Measurements from ENCODE around the gene KCTD3.

The KCTD3 gene

GRCh38 chr1:215606564-215607168 is 39.6 kb downstream of the KCTD3 start:
- DNase-seq, result no peak

DNA sequence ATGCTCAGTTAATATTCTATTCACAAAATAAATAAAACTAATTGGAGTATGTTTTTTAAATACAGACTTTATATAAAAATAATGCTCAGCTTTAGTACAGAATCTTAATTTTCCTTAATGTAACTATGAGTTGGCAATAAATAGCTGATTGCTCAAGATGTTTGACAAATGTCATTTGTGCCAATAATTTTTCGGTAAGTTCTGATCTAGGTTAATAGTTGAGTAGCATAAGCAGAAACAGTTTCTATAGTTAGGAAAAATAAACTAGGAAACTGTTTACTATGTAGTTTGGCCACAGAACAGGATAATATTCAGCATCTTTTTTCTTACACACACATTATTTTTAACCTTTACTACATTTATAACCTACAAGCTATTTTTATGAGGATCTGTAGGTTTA is 40.3 kb downstream of the KCTD3 start:
- DNase-seq, result no peak

DNA sequence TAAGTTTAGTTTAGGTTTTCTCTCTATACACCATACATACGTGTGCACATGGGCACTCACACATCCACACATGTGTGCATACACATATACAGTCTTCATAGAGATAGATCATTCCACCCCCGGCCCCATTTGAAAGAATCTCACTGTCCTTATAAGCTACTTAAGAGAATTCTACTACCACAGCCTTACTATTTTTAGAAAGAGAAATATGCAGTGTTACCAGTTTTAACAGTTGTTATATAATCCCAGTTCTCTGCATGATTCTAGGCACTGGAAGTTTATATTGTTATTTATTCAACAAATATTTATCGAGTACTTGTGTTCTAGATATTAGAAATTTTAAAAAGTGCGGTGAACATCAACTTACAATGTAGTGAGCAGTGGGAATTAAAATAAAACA is 41.5 kb downstream of the KCTD3 start:
- no peak for DNase-seq

DNA sequence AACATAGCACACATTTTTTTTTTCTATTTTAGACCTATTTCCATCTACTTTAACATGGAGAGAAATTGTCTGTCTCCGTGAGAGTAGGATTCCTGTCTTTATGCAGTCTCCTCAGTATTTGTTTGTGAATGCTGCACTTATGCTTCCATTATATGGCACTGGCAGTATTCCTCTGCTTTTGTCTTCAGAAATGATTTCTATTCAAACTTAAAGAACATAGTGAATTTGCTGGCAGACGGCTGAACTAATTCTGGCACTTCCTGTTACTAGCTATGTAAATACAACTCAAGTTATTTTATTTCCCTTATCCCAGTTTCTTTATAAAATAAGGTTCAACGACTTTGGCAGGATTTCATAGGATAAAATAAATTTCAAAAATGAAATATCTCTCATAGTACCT is 45.3 kb downstream of the KCTD3 start:
- DNase-seq, result no peak

GRCh38 chr1:215617979-215618378 is 50.9 kb downstream of the KCTD3 start:
- no peak for DNase-seq

- no peak for DNase-seq
Measured at GRCh38 chr1:215623162-215623561, 56.1 kb downstream of the KCTD3 start.

GRCh38 chr1:215625949-215626348 is 58.8 kb downstream of the KCTD3 start:
- DNase-seq, result no peak

- no peak for DNase-seq
Measured at GRCh38 chr1:215631040-215631439, 63.9 kb downstream of the KCTD3 start.

DNA sequence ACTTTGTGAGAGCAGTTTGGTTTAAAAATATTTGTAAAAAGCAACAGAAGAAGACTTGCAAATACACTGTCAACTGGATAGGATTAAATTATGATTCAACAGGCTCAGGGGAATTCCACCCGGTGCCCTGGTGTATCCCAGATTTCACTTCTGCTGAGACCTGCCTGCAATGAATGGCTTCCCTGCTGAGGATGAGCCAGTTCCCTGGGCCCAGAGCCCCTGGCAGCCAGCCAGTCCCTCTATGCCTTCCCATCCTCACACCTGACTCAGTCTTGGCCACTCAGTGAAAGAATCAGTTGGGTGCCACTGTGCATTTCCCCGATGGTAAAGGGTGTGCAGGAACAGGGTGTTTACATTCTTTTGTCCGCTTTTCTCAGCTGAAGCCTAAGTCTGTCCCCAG is 64.4 kb downstream of the KCTD3 start:
- DNase-seq, result no peak

DNA sequence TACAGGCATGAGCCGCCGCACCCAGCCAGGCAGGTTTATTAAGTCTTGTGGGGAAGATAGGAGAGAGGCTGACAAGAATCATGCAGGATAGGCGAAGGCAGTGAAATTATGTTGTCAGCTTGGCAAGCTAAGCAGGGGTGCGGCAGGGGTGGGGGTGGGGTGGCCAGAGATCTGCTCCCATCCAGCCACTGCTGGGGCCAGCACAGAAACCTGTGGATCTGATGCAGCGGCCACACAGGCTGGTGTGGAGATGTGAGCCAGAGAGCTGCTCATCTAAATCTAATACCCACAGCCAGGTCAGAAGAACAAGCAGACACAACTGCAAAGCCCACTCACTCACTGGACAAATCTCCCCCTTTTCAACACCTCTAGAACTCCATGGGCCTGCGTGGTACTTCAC is 68.7 kb downstream of the KCTD3 start:
- no peak for DNase-seq

DNA sequence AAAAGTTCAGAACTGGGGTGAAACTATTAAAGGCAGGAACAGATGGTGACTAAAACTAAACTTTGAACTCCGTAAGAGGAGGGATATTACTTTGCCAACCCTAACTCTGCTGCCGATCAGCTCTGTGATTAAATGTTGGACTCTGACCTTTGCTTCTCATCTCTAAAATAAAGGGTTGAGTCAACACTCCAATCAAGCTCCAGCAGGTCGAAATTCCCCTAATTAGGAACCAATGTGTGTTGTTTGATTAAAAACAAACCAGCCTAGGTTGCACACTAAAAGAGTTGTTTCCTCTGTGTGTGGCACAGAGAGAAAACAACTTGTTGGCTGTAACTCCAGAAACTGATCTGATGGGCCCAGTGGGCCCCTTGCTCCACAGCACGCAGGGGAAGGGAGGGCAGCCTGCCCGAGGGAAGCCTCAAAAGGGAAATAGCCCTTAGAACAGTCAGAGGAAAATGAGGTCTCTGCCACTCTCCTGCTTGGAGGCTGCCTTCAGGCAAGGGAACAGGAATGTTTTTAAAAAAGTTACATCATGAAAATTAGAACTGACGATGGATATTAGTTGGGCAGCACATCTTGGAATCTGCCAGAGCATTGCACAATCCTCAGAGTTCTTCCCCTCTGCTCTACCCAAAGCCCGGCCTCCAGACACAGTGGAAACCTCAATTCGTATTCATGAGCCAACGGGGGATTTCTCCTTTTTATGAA is 69.3 kb downstream of the KCTD3 start:
- no peak for DNase-seq

DNA sequence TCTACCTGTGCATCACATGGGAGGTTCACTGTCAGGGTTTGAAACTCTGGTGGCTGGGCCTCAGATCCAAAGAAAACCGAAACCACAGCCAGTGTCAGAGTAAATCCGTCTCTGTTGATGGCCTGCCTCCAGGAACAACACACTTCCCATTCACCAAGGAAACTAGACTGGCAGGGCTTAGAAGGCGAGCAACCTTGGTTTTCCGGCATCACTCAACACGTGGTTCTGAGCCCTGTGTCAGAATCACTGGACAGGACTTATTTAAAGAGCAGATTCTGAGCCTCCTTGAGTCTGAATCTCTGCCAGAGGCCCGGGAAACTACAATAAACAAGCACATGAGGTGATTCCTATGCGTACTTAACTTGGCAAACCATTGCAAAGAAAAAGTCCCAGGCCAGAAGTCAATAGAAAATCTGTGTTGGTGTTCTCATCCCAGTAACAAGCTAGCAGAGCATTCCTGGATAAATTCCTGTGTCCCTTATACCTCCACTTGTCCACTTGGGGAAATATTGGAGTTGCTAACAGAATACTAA is 70.0 kb downstream of the KCTD3 start:
- no peak for DNase-seq

GRCh38 chr1:215640429-215641148 is 73.5 kb downstream of the KCTD3 start:
- DNase-seq, result no peak

DNA sequence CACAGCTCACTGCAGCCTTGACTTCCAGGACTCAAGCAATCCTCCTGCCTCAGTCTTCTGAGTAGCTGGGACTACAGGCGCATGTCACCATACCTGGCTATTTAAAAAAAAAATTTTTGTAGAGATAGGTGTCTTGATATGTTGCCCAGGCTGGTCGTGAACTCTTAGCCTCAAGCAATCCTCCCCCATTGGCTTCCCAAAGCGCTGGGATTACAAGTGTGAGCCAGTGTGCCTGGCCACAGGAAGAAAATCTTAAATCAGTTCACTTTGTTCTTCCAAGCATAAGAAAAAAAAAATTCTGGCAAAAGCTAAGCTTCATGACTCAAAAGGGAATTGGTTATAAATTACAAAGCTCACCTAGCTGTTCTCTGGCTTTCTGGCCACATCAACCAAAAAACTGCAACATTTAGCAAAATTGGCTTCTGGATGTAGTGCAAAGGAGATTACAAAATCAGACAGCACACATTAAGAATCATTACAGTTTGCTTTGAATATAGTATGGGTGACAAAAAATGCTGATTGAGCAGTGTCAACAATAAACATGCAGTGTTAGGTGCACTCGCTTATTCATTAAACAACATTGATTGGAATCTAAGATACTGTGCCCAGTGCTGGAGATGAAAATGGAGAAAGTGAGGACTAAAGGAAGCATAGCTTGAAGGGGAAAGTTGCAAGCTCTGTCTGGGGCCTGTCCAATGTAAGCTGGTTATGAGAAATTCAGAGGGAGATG is 76.7 kb downstream of the KCTD3 start:
- no peak for DNase-seq

DNA sequence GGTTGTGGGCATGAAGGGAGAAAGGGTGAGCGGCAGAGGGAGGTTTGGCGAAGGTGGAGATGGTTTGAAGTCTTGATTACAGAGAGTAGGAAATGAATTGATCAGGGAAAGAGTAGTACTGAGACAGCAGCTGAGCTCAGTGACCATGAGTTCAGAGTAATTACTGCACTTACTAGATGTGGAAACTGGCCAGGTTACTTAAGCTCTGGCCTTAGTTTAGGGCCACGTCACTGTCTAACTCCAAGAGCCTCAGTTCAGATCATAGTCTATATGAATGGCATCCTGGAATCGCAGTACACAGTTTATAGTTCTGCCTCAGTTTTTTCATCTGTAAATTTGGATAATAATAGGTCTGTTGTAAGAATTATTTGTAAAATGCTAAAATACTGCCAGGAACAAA is 78.1 kb downstream of the KCTD3 start:
- DNase-seq, result no peak

GRCh38 chr1:215645861-215646260 is 78.8 kb downstream of the KCTD3 start:
- DNase-seq, result no peak

GRCh38 chr1:215647738-215648137 is 80.6 kb downstream of the KCTD3 start:
- no peak for DNase-seq

- DNase-seq, result no peak
Measured at GRCh38 chr1:215648957-215649356, 81.9 kb downstream of the KCTD3 start.

- no peak for DNase-seq
Measured at GRCh38 chr1:215650446-215651149, 83.5 kb downstream of the KCTD3 start.

DNA sequence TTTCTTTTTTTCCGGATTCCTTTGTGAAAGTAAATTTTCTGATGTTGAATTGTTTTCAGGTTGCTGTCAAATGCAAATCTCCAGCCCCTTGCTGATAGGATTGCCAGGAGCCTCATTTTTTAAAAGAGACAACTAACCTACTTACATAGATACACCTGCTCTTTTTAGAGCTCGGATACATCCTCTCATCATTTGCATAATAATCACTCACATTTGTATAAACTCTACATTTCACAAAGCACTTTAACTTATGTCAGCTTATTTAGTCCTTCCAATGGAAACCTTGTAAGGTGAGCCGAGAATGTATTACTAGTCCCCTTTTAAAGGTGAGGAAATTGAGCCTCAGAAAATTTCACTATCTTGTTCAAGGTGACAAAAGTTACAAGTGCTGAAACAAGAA is 84.8 kb downstream of the KCTD3 start:
- no peak for DNase-seq

DNA sequence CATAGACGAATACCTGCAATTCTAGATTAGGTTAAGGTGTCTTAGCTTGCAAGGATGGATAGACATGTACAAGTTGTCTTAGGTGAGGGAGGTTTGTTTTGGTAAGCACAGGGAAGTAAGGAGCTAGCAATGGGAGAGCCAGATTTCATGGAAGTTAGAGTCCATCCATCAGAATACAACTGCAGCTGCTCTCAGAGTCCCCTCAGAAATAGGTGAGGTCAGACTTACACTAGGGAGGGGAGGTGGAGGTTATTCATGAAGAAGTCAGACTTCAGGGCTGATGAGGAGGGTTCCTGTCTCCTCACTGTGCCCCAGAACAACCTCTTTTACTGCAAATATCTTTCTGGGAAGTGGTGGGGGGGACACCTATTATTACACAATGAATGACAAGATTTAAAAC is 85.3 kb downstream of the KCTD3 start:
- no peak for DNase-seq

GRCh38 chr1:215657047-215657446 is 89.9 kb downstream of the KCTD3 start:
- DNase-seq, result no peak

- no peak for DNase-seq
Measured at GRCh38 chr1:215660259-215660658, 93.2 kb downstream of the KCTD3 start.

All from activated CD4-positive, alpha-beta T cell treated with anti-CD3 and anti-CD28 coated beads, Interleukin-10, Interleukin-2, amounts not matched to agents 100 ng/mL and 50 ng/mL, durations not matched to agents 16 hours and 8 hours (primary cell).